Ovary (tissue), 3 donors: ENCODE data around the gene XYLT1.

Experiments
- POLR2A ChIP-seq: fragments of 450-650 bp; IDR thresholded peaks from one replicate; pipeline ENCODE4 v1.6.1; 2017; ENCODE audit warnings: antibody characterized with exemption, mild to moderate bottlenecking, moderate library complexity
- TF ChIP-seq, protein P1 (sequence below), 3 donors: fragments of 450-650 bp in 2 of 3; fragments of 200-600 bp in 1 of 3; IDR thresholded peaks; one replicate each; pipeline versions ENCODE4 v1.5.1 to v1.8.0; 2016 to 2022; ENCODE audit warnings: antibody characterized with exemption in 3 of 3, mild to moderate bottlenecking in 1 of 3
- donor health status: DM: no; HTN: no; CAD: no.

DNA sequence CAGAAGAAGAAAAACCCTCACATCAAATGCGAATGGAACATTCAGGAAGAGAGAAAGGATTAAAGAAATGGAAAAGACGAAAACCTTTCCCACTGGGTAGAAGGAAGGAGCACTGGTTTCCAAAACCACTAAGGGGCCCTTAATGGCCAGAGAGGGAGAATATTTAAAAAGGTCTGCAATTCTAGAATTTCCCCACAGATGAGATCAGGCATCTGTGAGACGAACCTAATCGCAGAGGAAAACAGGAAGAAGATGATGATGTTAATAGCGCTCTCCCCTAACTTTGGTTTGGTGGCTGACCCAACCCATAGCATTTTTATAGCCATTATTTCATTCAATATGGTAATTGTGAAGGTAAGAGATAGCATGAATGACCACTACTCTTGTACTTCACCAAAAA is 32.8 kb downstream of the XYLT1 start:
- TF ChIP-seq, protein P1, sequence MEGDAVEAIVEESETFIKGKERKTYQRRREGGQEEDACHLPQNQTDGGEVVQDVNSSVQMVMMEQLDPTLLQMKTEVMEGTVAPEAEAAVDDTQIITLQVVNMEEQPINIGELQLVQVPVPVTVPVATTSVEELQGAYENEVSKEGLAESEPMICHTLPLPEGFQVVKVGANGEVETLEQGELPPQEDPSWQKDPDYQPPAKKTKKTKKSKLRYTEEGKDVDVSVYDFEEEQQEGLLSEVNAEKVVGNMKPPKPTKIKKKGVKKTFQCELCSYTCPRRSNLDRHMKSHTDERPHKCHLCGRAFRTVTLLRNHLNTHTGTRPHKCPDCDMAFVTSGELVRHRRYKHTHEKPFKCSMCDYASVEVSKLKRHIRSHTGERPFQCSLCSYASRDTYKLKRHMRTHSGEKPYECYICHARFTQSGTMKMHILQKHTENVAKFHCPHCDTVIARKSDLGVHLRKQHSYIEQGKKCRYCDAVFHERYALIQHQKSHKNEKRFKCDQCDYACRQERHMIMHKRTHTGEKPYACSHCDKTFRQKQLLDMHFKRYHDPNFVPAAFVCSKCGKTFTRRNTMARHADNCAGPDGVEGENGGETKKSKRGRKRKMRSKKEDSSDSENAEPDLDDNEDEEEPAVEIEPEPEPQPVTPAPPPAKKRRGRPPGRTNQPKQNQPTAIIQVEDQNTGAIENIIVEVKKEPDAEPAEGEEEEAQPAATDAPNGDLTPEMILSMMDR (IDR thresholded peaks at IDR 0.05) = no peak
- no peak for TF ChIP-seq POLR2A
